Keratinocyte (primary cell): ENCODE measurements around the gene MYH10. TPM values are rescaled to one million over a fixed set of nuclear protein-coding genes. Genes with fewer than 3 reads are reported as not detected.

Source experiments
- DNase-seq: peaks from one replicate; pipeline ENCODE4 v3.0.0-alpha.2; 2011; ENCODE audit warnings: low read depth, missing footprints, low spot score
- FAIRE-seq: peaks from 2 replicates; lab custom pipeline; 2011; peaks lifted over from hg19 to GRCh38; lab: Jason Lieb, UNC
- H2AFZ ChIP-seq: 2 replicates; pipeline ENCODE4 v1.6.0; 2012; ENCODE audit warnings: low read length, control low read depth, inconsistent platforms; ENCODE audit not compliant: control insufficient read depth
- H3K27ac ChIP-seq: 2 replicates; pipeline ENCODE4 v1.5.1; 2011; ENCODE audit warnings: low read length; ENCODE audit not compliant: control insufficient read depth, insufficient read depth
- H3K27me3 ChIP-seq: 3 replicates; pipeline ENCODE4 v1.6.0; 2011; ENCODE audit warnings: low read length; ENCODE audit not compliant: control insufficient read depth, insufficient read depth; ENCODE audit errors: extremely low read depth
- H3K36me3 ChIP-seq, 2 experiments: 2 replicates in 1 of 2; 3 replicates in 1 of 2; pipeline ENCODE4 v1.5.1; 2011; ENCODE audit warnings: low read length in 2 of 2, mild to moderate bottlenecking in 1 of 2; ENCODE audit not compliant: control insufficient read depth in 2 of 2, insufficient read depth in 2 of 2; ENCODE audit errors: extremely low read depth in 1 of 2
- H3K4me1 ChIP-seq: 3 replicates; pipeline ENCODE4 v1.5.1; 2011; ENCODE audit warnings: low read length; ENCODE audit not compliant: control insufficient read depth, insufficient read depth; ENCODE audit errors: extremely low read depth
- H3K4me2 ChIP-seq: 3 replicates; pipeline ENCODE4 v1.6.0; 2011; ENCODE audit warnings: low read depth, low read length; ENCODE audit not compliant: control insufficient read depth, insufficient read depth; ENCODE audit errors: extremely low read depth
- H3K4me3 ChIP-seq, 3 experiments: fragments of 200-600 bp in 1 of 3; sonication (generic) in 1 of 3; 2 replicates in 2 of 3; 3 replicates in 1 of 3; pipeline ENCODE4 v1.5.1; 2011 to 2016; ENCODE audit warnings: low read length in 3 of 3, mild to moderate bottlenecking in 3 of 3, control low read depth in 2 of 3, inconsistent platforms in 1 of 3, low read depth in 1 of 3, mixed read lengths in 1 of 3, mixed run types in 1 of 3, moderate library complexity in 1 of 3; ENCODE audit not compliant: control insufficient read depth in 2 of 3, insufficient read depth in 2 of 3; ENCODE audit errors: extremely low read depth in 1 of 3
- H3K79me2 ChIP-seq: 2 replicates; pipeline ENCODE4 v1.6.0; 2012; ENCODE audit warnings: low read length; ENCODE audit not compliant: control insufficient read depth, insufficient read depth
- H3K9ac ChIP-seq: 3 replicates; pipeline ENCODE4 v1.6.0; 2011; ENCODE audit warnings: low read length; ENCODE audit not compliant: control insufficient read depth, insufficient read depth; ENCODE audit errors: extremely low read depth
- H3K9me1 ChIP-seq: 3 replicates; pipeline ENCODE4 v1.6.0; 2011; ENCODE audit warnings: low read length; ENCODE audit not compliant: control insufficient read depth, insufficient read depth; ENCODE audit errors: extremely low read depth
- H3K9me3 ChIP-seq: 2 replicates; pipeline ENCODE4 v1.5.1; 2012; ENCODE audit warnings: low read depth, low read length; ENCODE audit not compliant: control insufficient read depth
- H4K20me1 ChIP-seq: 3 replicates; pipeline ENCODE4 v1.6.0; 2011; ENCODE audit warnings: low read length; ENCODE audit not compliant: control insufficient read depth, insufficient read depth; ENCODE audit errors: extremely low read depth
- CTCF ChIP-seq, 3 experiments: IDR thresholded peaks in 1 of 3; conservative IDR thresholded peaks in 1 of 3; optimal IDR thresholded peaks in 1 of 3; 2 replicates in 2 of 3; 3 replicates in 1 of 3; pipeline versions ENCODE3 to v1.5.1; 2011; ENCODE audit warnings: low read length in 3 of 3, mild to moderate bottlenecking in 3 of 3, moderate library complexity in 2 of 3, control low read depth in 1 of 3, inconsistent platforms in 1 of 3; ENCODE audit not compliant: insufficient read depth in 2 of 3; ENCODE audit errors: extremely low read depth in 1 of 3
- EZH2 ChIP-seq: IDR thresholded peaks from one replicate; pipeline ENCODE4 v1.6.1; 2012; ENCODE audit warnings: inconsistent platforms, mild to moderate bottlenecking, low read length, moderate library complexity
- dilution Hi-C: fragments of 300-500 bp; cut with MboI; formaldehyde crosslinking; loops from one replicate; pipeline ENCODE4 v1.7.0; 2020; ENCODE audit warnings: low sequenced_read_pairs; ENCODE audit not compliant: extremely low pct_ligation_motif_present
- polyA plus RNA-seq, 5 experiments: library from polyadenylated mRNA; depleted of rRNA in 3 of 5; stranded (reverse) in 3 of 5; stranded (forward) in 1 of 5; unstranded in 1 of 5; fragments of >200 nt; gene quantifications; 1 replicate in 1 of 5; 2 replicates in 3 of 5; 3 replicates in 1 of 5; pipeline versions ENCODE4 v1.2.1 to v1.2.3, GENCODE V29; 2011 to 2012; ENCODE audit warnings: missing spikeins in 2 of 5, low read depth in 1 of 5, low replicate concordance in 1 of 5

The MYH10 gene
- polyA plus RNA-seq, 1 donor (not counting 4 experiments of a cell fraction or from before 2014, with no cell fraction given) = 21.2 TPM

- no peak for FAIRE-seq
- no peak for DNase-seq
- dilution Hi-C loops = no loop called here
Measured at GRCh38 chr17:8502126-8502525, 128.4 kb downstream of the MYH10 start.

GRCh38 chr17:8500609-8501008 lies 129.9 kb downstream of the MYH10 start:
- H3K4me1 ChIP-seq = no peaks in the 10 kb centered on the region
- H3K79me2 ChIP-seq = no peaks in the 10 kb centered on the region
- H3K4me2 ChIP-seq = no peak overlapping the region
- no peaks in the 10 kb centered on the region for H3K27me3 ChIP-seq
- no peak overlapping the region for H3K4me3 ChIP-seq
- H3K36me3 ChIP-seq = peaks cover 23 to 35% of the 10 kb centered on the region in 2 experiments
- H3K9me3 ChIP-seq = no peaks in the 10 kb centered on the region
- H2AFZ ChIP-seq = no peak overlapping the region
- no peaks in the 10 kb centered on the region for H3K9me1 ChIP-seq
- no peak for FAIRE-seq
- DNase-seq = no peak
- H4K20me1 ChIP-seq = no peaks in the 10 kb centered on the region
- dilution Hi-C loops = no loop called here
- TF ChIP-seq CTCF (optimal IDR thresholded peaks at IDR 0.05 in 1 of 3, IDR thresholded peaks at IDR 0.05 in 1 of 3, conservative IDR thresholded peaks at IDR 0.05 in 1 of 3; ENCODE audit: extremely low read depth in 1 of 3, insufficient read depth in 2 of 3, low read length in 3 of 3) = no peak
- TF ChIP-seq EZH2 = no peak
- no peak overlapping the region for H3K27ac ChIP-seq
- H3K9ac ChIP-seq = no peak overlapping the region

More at GRCh38 chr17:8502126-8502525, 128.4 kb downstream of the MYH10 start:
- H3K4me3 ChIP-seq = no peak overlapping the region
- H3K27ac ChIP-seq = no peak overlapping the region
- H3K4me2 ChIP-seq = no peak overlapping the region
- TF ChIP-seq CTCF (optimal IDR thresholded peaks at IDR 0.05 in 1 of 3, IDR thresholded peaks at IDR 0.05 in 1 of 3, conservative IDR thresholded peaks at IDR 0.05 in 1 of 3; ENCODE audit: extremely low read depth in 1 of 3, insufficient read depth in 2 of 3, low read length in 3 of 3) = no peak
- TF ChIP-seq EZH2 = no peak
- no peaks in the 10 kb centered on the region for H4K20me1 ChIP-seq
- H3K27me3 ChIP-seq = no peaks in the 10 kb centered on the region
- no peaks in the 10 kb centered on the region for H3K4me1 ChIP-seq
- peaks cover 23 to 40% of the 10 kb centered on the region in 2 experiments for H3K36me3 ChIP-seq
- no peak overlapping the region for H2AFZ ChIP-seq
- H3K9me3 ChIP-seq = no peaks in the 10 kb centered on the region
- no peaks in the 10 kb centered on the region for H3K79me2 ChIP-seq
- no peaks in the 10 kb centered on the region for H3K9me1 ChIP-seq
- H3K9ac ChIP-seq = no peak overlapping the region
